ENCODE measurements around the gene DNAH8.

DNAH8 gene

GRCh38 chr6:38750968-38751615 is 36.0 kb downstream of the DNAH8 start:
- no peak overlapping the region for H3K4me3 ChIP-seq (ENCODE audit: low read depth, low read length)
- no peaks in the 10 kb centered on the region for H3K36me3 ChIP-seq (ENCODE audit: control insufficient read depth, insufficient read depth, low read length)

GRCh38 chr6:38753707-38754106 is 38.6 kb downstream of the DNAH8 start:
- H3K27ac ChIP-seq (ENCODE audit: low read depth, low read length): no peak overlapping the region
- H3K4me1 ChIP-seq (ENCODE audit: control insufficient read depth, insufficient read depth, low read length): no peaks in the 10 kb centered on the region
- no peak overlapping the region for H3K4me3 ChIP-seq (ENCODE audit: low read depth, low read length)
- no peak overlapping the region for H3K9ac ChIP-seq (ENCODE audit: low read depth, low read length)
- no peaks in the 10 kb centered on the region for H3K9me3 ChIP-seq (ENCODE audit: control insufficient read depth, insufficient read depth, low read length)
- no peaks in the 10 kb centered on the region for H3K27me3 ChIP-seq (ENCODE audit: control insufficient read depth, insufficient read depth, low read length)
- no peaks in the 10 kb centered on the region for H3K36me3 ChIP-seq (ENCODE audit: control insufficient read depth, insufficient read depth, low read length)

More at GRCh38 chr6:38750968-38751615, 36.0 kb downstream of the DNAH8 start:
- Histone ChIP-seq H3K4me1 (ENCODE audit: control insufficient read depth, insufficient read depth, low read length) (no peaks in the 10 kb centered on the region), H3K9me3 (ENCODE audit: control insufficient read depth, insufficient read depth, low read length) (no peaks in the 10 kb centered on the region), H3K9ac (ENCODE audit: low read depth, low read length) (no peak overlapping the region), H3K27ac (ENCODE audit: low read depth, low read length) (no peak overlapping the region), H3K27me3 (ENCODE audit: control insufficient read depth, insufficient read depth, low read length) (no peaks in the 10 kb centered on the region)

- Histone ChIP-seq H3K27ac (ENCODE audit: low read depth, low read length) (no peak overlapping the region), H3K9ac (ENCODE audit: low read depth, low read length) (no peak overlapping the region), H3K36me3 (ENCODE audit: control insufficient read depth, insufficient read depth, low read length) (no peaks in the 10 kb centered on the region), H3K4me3 (ENCODE audit: low read depth, low read length) (no peak overlapping the region), H3K9me3 (ENCODE audit: control insufficient read depth, insufficient read depth, low read length) (no peaks in the 10 kb centered on the region), H3K4me1 (ENCODE audit: control insufficient read depth, insufficient read depth, low read length) (no peaks in the 10 kb centered on the region), H3K27me3 (ENCODE audit: control insufficient read depth, insufficient read depth, low read length) (no peaks in the 10 kb centered on the region)
Measured at GRCh38 chr6:38755207-38755606, 40.1 kb downstream of the DNAH8 start.

- Histone ChIP-seq H3K4me3 (ENCODE audit: low read depth, low read length) (no peak overlapping the region), H3K27ac (ENCODE audit: low read depth, low read length) (no peak overlapping the region), H3K9ac (ENCODE audit: low read depth, low read length) (no peak overlapping the region), H3K27me3 (ENCODE audit: control insufficient read depth, insufficient read depth, low read length) (no peaks in the 10 kb centered on the region), H3K36me3 (ENCODE audit: control insufficient read depth, insufficient read depth, low read length) (no peaks in the 10 kb centered on the region), H3K4me1 (ENCODE audit: control insufficient read depth, insufficient read depth, low read length) (no peaks in the 10 kb centered on the region), H3K9me3 (ENCODE audit: control insufficient read depth, insufficient read depth, low read length) (no peaks in the 10 kb centered on the region)
Measured at GRCh38 chr6:38755874-38756273, 40.8 kb downstream of the DNAH8 start.

- Histone ChIP-seq H3K36me3 (ENCODE audit: control insufficient read depth, insufficient read depth, low read length) (no peaks in the 10 kb centered on the region), H3K4me1 (ENCODE audit: control insufficient read depth, insufficient read depth, low read length) (peaks cover 4% of the 10 kb centered on the region; the same call in 1 of the 2 replicates), H3K4me3 (ENCODE audit: low read depth, low read length) (no peak overlapping the region), H3K27ac (ENCODE audit: low read depth, low read length) (no peak overlapping the region), H3K9me3 (ENCODE audit: control insufficient read depth, insufficient read depth, low read length) (no peaks in the 10 kb centered on the region), H3K27me3 (ENCODE audit: control insufficient read depth, insufficient read depth, low read length) (no peaks in the 10 kb centered on the region; the same call in 1 of the 2 replicates), H3K9ac (ENCODE audit: low read depth, low read length) (no peak overlapping the region)
Measured at GRCh38 chr6:38760097-38760496, 45.0 kb downstream of the DNAH8 start.

GRCh38 chr6:38762848-38763247 is 47.7 kb downstream of the DNAH8 start:
- no peaks in the 10 kb centered on the region for H3K9me3 ChIP-seq (ENCODE audit: control insufficient read depth, insufficient read depth, low read length)
- H3K27ac ChIP-seq (ENCODE audit: low read depth, low read length): no peak overlapping the region
- no peaks in the 10 kb centered on the region; the same call in 1 of the 2 replicates for H3K27me3 ChIP-seq (ENCODE audit: control insufficient read depth, insufficient read depth, low read length)

GRCh38 chr6:38767560-38767959 is 52.4 kb downstream of the DNAH8 start:
- H3K36me3 ChIP-seq (ENCODE audit: control insufficient read depth, insufficient read depth, low read length): no peaks in the 10 kb centered on the region
- no peaks in the 10 kb centered on the region for H3K9me3 ChIP-seq (ENCODE audit: control insufficient read depth, insufficient read depth, low read length)
- no peaks in the 10 kb centered on the region; the same call in 1 of the 2 replicates for H3K27me3 ChIP-seq (ENCODE audit: control insufficient read depth, insufficient read depth, low read length)
- no peak overlapping the region for H3K9ac ChIP-seq (ENCODE audit: low read depth, low read length)
- H3K27ac ChIP-seq (ENCODE audit: low read depth, low read length): no peak overlapping the region
- peaks cover 12% of the 10 kb centered on the region for H3K4me1 ChIP-seq (ENCODE audit: control insufficient read depth, insufficient read depth, low read length)
- no peak overlapping the region for H3K4me3 ChIP-seq (ENCODE audit: low read depth, low read length)

More at GRCh38 chr6:38762848-38763247, 47.7 kb downstream of the DNAH8 start:
- H3K36me3 ChIP-seq (ENCODE audit: control insufficient read depth, insufficient read depth, low read length): no peaks in the 10 kb centered on the region
- no peak overlapping the region for H3K9ac ChIP-seq (ENCODE audit: low read depth, low read length)
- H3K4me1 ChIP-seq (ENCODE audit: control insufficient read depth, insufficient read depth, low read length): peaks cover 8% of the 10 kb centered on the region
- no peak overlapping the region for H3K4me3 ChIP-seq (ENCODE audit: low read depth, low read length)

GRCh38 chr6:38773338-38773737 is 58.2 kb downstream of the DNAH8 start:
- H3K27me3 ChIP-seq (ENCODE audit: control insufficient read depth, insufficient read depth, low read length): no peaks in the 10 kb centered on the region
- no peaks in the 10 kb centered on the region for H3K9me3 ChIP-seq (ENCODE audit: control insufficient read depth, insufficient read depth, low read length)
- no peaks in the 10 kb centered on the region for H3K36me3 ChIP-seq (ENCODE audit: control insufficient read depth, insufficient read depth, low read length)
- H3K9ac ChIP-seq (ENCODE audit: low read depth, low read length): no peak overlapping the region
- 0 out of 2 replicates have a peak, but pooled peaks cover under 1% of the 10 kb centered on the region for H3K4me1 ChIP-seq (ENCODE audit: control insufficient read depth, insufficient read depth, low read length)
- no peak overlapping the region for H3K27ac ChIP-seq (ENCODE audit: low read depth, low read length)
- H3K4me3 ChIP-seq (ENCODE audit: low read depth, low read length): no peak overlapping the region

GRCh38 chr6:38774929-38775707 is 60.0 kb downstream of the DNAH8 start:
- H3K9ac ChIP-seq (ENCODE audit: low read depth, low read length): no peak overlapping the region
- no peaks in the 10 kb centered on the region for H3K36me3 ChIP-seq (ENCODE audit: control insufficient read depth, insufficient read depth, low read length)
- H3K4me3 ChIP-seq (ENCODE audit: low read depth, low read length): no peak overlapping the region
- H3K27me3 ChIP-seq (ENCODE audit: control insufficient read depth, insufficient read depth, low read length): no peaks in the 10 kb centered on the region
- no peaks in the 10 kb centered on the region for H3K9me3 ChIP-seq (ENCODE audit: control insufficient read depth, insufficient read depth, low read length)
- H3K4me1 ChIP-seq (ENCODE audit: control insufficient read depth, insufficient read depth, low read length): no peaks in the 10 kb centered on the region
- no peak overlapping the region for H3K27ac ChIP-seq (ENCODE audit: low read depth, low read length)

- H3K36me3 ChIP-seq (ENCODE audit: control insufficient read depth, insufficient read depth, low read length): no peaks in the 10 kb centered on the region
- no peak overlapping the region for H3K27ac ChIP-seq (ENCODE audit: low read depth, low read length)
- no peak overlapping the region for H3K9ac ChIP-seq (ENCODE audit: low read depth, low read length)
- no peaks in the 10 kb centered on the region for H3K27me3 ChIP-seq (ENCODE audit: control insufficient read depth, insufficient read depth, low read length)
- H3K4me1 ChIP-seq (ENCODE audit: control insufficient read depth, insufficient read depth, low read length): no peaks in the 10 kb centered on the region
- H3K9me3 ChIP-seq (ENCODE audit: control insufficient read depth, insufficient read depth, low read length): no peaks in the 10 kb centered on the region
- H3K4me3 ChIP-seq (ENCODE audit: low read depth, low read length): no peak overlapping the region
Measured at GRCh38 chr6:38775870-38776269, 60.8 kb downstream of the DNAH8 start.

- H3K36me3 ChIP-seq (ENCODE audit: control insufficient read depth, insufficient read depth, low read length): no peaks in the 10 kb centered on the region
- no peaks in the 10 kb centered on the region for H3K9me3 ChIP-seq (ENCODE audit: control insufficient read depth, insufficient read depth, low read length)
- no peaks in the 10 kb centered on the region for H3K27me3 ChIP-seq (ENCODE audit: control insufficient read depth, insufficient read depth, low read length)
- H3K4me1 ChIP-seq (ENCODE audit: control insufficient read depth, insufficient read depth, low read length): no peaks in the 10 kb centered on the region
- H3K9ac ChIP-seq (ENCODE audit: low read depth, low read length): no peak overlapping the region
- H3K27ac ChIP-seq (ENCODE audit: low read depth, low read length): no peak overlapping the region
- H3K4me3 ChIP-seq (ENCODE audit: low read depth, low read length): no peak overlapping the region
Measured at GRCh38 chr6:38776515-38776914, 61.4 kb downstream of the DNAH8 start.
